Naive thymus-derived CD4-positive, alpha-beta T cell (primary cell): ENCODE data around the gene TOP3B. TPM values are rescaled to one million over a fixed set of nuclear protein-coding genes. Genes with fewer than 3 reads are reported as not detected.

ENCODE experiments used
- ATAC-seq: fragments of 150-1000 bp; cut with Tn5 transposase; 2 replicates; pipeline ENCODE4 v1.10.0; 2021; ENCODE audit warnings: mild to moderate bottlenecking, moderate library complexity
- CTCF ChIA-PET: fragments of 350-600 bp; sonication (Branson Sonifier 250); formaldehyde crosslinking; loops from one replicate; lab custom pipeline; 2021; ENCODE audit warnings: antibody characterized with exemption; lab: Charles Lee
- POLR2A ChIA-PET: fragments of 350-600 bp; sonication (Branson Sonifier 250); formaldehyde crosslinking; loops from one replicate; lab custom pipeline; 2021; ENCODE audit warnings: antibody characterized with exemption, inconsistent platforms; lab: Charles Lee
- DNase-seq, 9 donors: peaks; one replicate each; pipeline versions ENCODE4 v3.0.0 to v3.0.0-alpha.2; 2020 to 2022; ENCODE audit warnings: mixed read lengths in 1 of 9
- H3K27ac ChIP-seq: one replicate; pipeline ENCODE4 v1.7.0; 2013; ENCODE audit warnings: mild to moderate bottlenecking, low read depth, low read length, moderate library complexity
- H3K27me3 ChIP-seq, 2 donors: one replicate each; pipeline ENCODE4 v1.7.0; 2013; ENCODE audit warnings: low read length in 2 of 2, mild to moderate bottlenecking in 2 of 2, moderate library complexity in 2 of 2; ENCODE audit not compliant: control insufficient read depth in 2 of 2, insufficient read depth in 2 of 2
- H3K36me3 ChIP-seq, 3 experiments: 1 replicate in 2 of 3; 2 replicates in 1 of 3; pipeline ENCODE4 v1.7.0; 2013; ENCODE audit warnings: low read length in 3 of 3, mild to moderate bottlenecking in 3 of 3, moderate library complexity in 1 of 3; ENCODE audit not compliant: insufficient read depth in 3 of 3, control insufficient read depth in 2 of 3
- H3K4me1 ChIP-seq, 2 donors: one replicate each; pipeline ENCODE4 v1.7.0; 2013; ENCODE audit warnings: low read length in 2 of 2, mild to moderate bottlenecking in 2 of 2, moderate library complexity in 1 of 2; ENCODE audit not compliant: control insufficient read depth in 2 of 2, insufficient read depth in 2 of 2
- H3K4me3 ChIP-seq: 2 replicates; pipeline ENCODE4 v1.7.0; 2013; ENCODE audit warnings: mild to moderate bottlenecking, low read length
- H3K9me3 ChIP-seq, 3 experiments: 1 replicate in 2 of 3; 2 replicates in 1 of 3; pipeline ENCODE4 v1.7.0; 2013; ENCODE audit warnings: low read length in 3 of 3; ENCODE audit not compliant: control insufficient read depth in 2 of 3
- H3K27ac Mint-ChIP-seq, 9 donors: one replicate each; pipeline ENCODE4 v1.8.0; 2020 to 2022; ENCODE audit warnings: mixed read lengths in 9 of 9, mild to moderate bottlenecking in 8 of 9, moderate library complexity in 5 of 9, inconsistent platforms in 2 of 9
- H3K27me3 Mint-ChIP-seq, 5 donors: one replicate each; pipeline ENCODE4 v1.8.0; 2021 to 2022; ENCODE audit warnings: mixed read lengths in 5 of 5, mild to moderate bottlenecking in 1 of 5
- H3K36me3 Mint-ChIP-seq, 5 donors: one replicate each; pipeline ENCODE4 v1.8.0; 2020 to 2022; ENCODE audit warnings: mixed read lengths in 5 of 5, mild to moderate bottlenecking in 3 of 5, inconsistent platforms in 1 of 5
- H3K4me1 Mint-ChIP-seq, 7 donors: one replicate each; pipeline ENCODE4 v1.8.0; 2020 to 2022; ENCODE audit warnings: mixed read lengths in 7 of 7, mild to moderate bottlenecking in 3 of 7, inconsistent platforms in 1 of 7
- H3K4me3 Mint-ChIP-seq, 10 donors: one replicate each; pipeline ENCODE4 v1.8.0; 2020 to 2022; ENCODE audit warnings: mild to moderate bottlenecking in 10 of 10, mixed read lengths in 10 of 10, moderate library complexity in 6 of 10, inconsistent platforms in 2 of 10
- H3K9me3 Mint-ChIP-seq, 11 donors: one replicate each; pipeline ENCODE4 v1.8.0; 2020 to 2022; ENCODE audit warnings: mixed read lengths in 11 of 11, mild to moderate bottlenecking in 4 of 11, inconsistent platforms in 1 of 11, moderate library complexity in 1 of 11
- intact Hi-C, 2 donors: fragments of 100-400 bp; cut with micrococcal nuclease; formaldehyde crosslinking; loops; one replicate each; pipeline ENCODE4 v1.15.1; 2023
- polyA plus RNA-seq, 2 donors: library from polyadenylated mRNA; unstranded; fragments of 300-500 nt; fragmentation: Illumina TruSeq; gene quantifications; one replicate each; pipeline ENCODE4 v1.2.3, GENCODE V29; 2021
- total RNA-seq, 6 experiments: library from RNA in 5 of 6; stranded (reverse) in 5 of 6; gene quantifications; 1 replicate in 5 of 6; 2 replicates in 1 of 6; pipeline ENCODE4 v1.2.3 and lab custom pipeline; 2021 to 2026

The TOP3B gene
- total and polyA plus RNA-seq, 7 experiments from 2014 or later, result 8.4 to 80.5 (median 49.5) TPM

- POLR2A ChIA-PET, result no interaction called here
- Histone ChIP-seq H3K4me3 (no peak overlapping the region), H3K4me1 (no peaks in the 10 kb centered on the region), H3K9me3 (no peaks in the 10 kb centered on the region), H3K27me3 (no peaks in the 10 kb centered on the region), H3K27ac (no peak overlapping the region), H3K36me3 (no peaks in the 10 kb centered on the region)
- Mint-ChIP-seq H3K36me3 (no peaks in the 10 kb centered on the region), H3K27ac (no peak overlapping the region), H3K4me3 (no peak overlapping the region), H3K27me3 (peaks cover 0 to 16% (median 11%) of the 10 kb centered on the region in 5 donors), H3K9me3 (peaks cover 0 to 1% (median 0%) of the 10 kb centered on the region in 11 donors), H3K4me1 (peaks cover 0 to 2% (median 0%) of the 10 kb centered on the region in 7 donors)
- ATAC-seq (no peak), DNase-seq (no peak)
- CTCF ChIA-PET, result no interaction called here
- intact Hi-C loops, result no loop called here
Observed at GRCh38 chr22:22001664-22002525, 19.3 kb upstream of the TOP3B start.

GRCh38 chr22:21998595-21999247, 16.1 kb upstream of the TOP3B start:
- H3K36me3 Mint-ChIP-seq, result no peaks in the 10 kb centered on the region
- H3K4me3 ChIP-seq, result no peak overlapping the region
- ChIA-PET POLR2A (no interaction called here), CTCF (no interaction called here)
- intact Hi-C loops, result no loop called here
- peaks cover 0 to 1% (median 0%) of the 10 kb centered on the region in 11 donors for H3K9me3 Mint-ChIP-seq
- no peaks in the 10 kb centered on the region for H3K27me3 ChIP-seq
- H3K27ac Mint-ChIP-seq, result no peak overlapping the region
- peaks cover 0 to 4% (median 0%) of the 10 kb centered on the region in 7 donors for H3K4me1 Mint-ChIP-seq
- no peak for ATAC-seq
- H3K27me3 Mint-ChIP-seq, result peaks cover 0 to 16% (median 11%) of the 10 kb centered on the region in 5 donors
- no peak overlapping the region for H3K27ac ChIP-seq
- no peaks in the 10 kb centered on the region for H3K4me1 ChIP-seq
- no peaks in the 10 kb centered on the region for H3K36me3 ChIP-seq
- H3K4me3 Mint-ChIP-seq, result no peak overlapping the region
- DNase-seq, result no peak
- no peaks in the 10 kb centered on the region for H3K9me3 ChIP-seq

GRCh38 chr22:21996175-21996720, 13.7 kb upstream of the TOP3B start:
- H3K4me1 ChIP-seq, result no peaks in the 10 kb centered on the region
- Mint-ChIP-seq H3K27me3 (peaks cover 0 to 11% (median 3%) of the 10 kb centered on the region in 5 donors), H3K36me3 (no peaks in the 10 kb centered on the region), H3K4me1 (peaks cover 0 to 4% (median 0%) of the 10 kb centered on the region in 7 donors), H3K4me3 (no peak overlapping the region), H3K9me3 (no peaks in the 10 kb centered on the region), H3K27ac (no peak overlapping the region)
- H3K9me3 ChIP-seq, result no peaks in the 10 kb centered on the region
- H3K4me3 ChIP-seq, result no peak overlapping the region
- ATAC-seq (no peak), DNase-seq (no peak)
- POLR2A ChIA-PET, result no interaction called here
- H3K27ac ChIP-seq, result no peak overlapping the region
- H3K27me3 ChIP-seq, result no peaks in the 10 kb centered on the region
- intact Hi-C loops, result no loop called here
- CTCF ChIA-PET, result no interaction called here
- H3K36me3 ChIP-seq, result no peaks in the 10 kb centered on the region

GRCh38 chr22:21995660-21996059, 13.1 kb upstream of the TOP3B start:
- H3K9me3 Mint-ChIP-seq, result no peaks in the 10 kb centered on the region
- H3K27me3 ChIP-seq, result no peaks in the 10 kb centered on the region
- CTCF ChIA-PET, result no interaction called here

GRCh38 chr22:21994881-21995444, 12.4 kb upstream of the TOP3B start:
- Histone ChIP-seq H3K27ac (no peak overlapping the region), H3K4me3 (no peak overlapping the region), H3K9me3 (no peaks in the 10 kb centered on the region), H3K27me3 (no peaks in the 10 kb centered on the region), H3K4me1 (no peaks in the 10 kb centered on the region), H3K36me3 (no peaks in the 10 kb centered on the region)
- intact Hi-C loops, result no loop called here
- Mint-ChIP-seq H3K9me3 (no peaks in the 10 kb centered on the region), H3K4me1 (peaks cover 0 to 4% (median 0%) of the 10 kb centered on the region in 7 donors), H3K27me3 (peaks cover 0 to 10% (median 0%) of the 10 kb centered on the region in 5 donors), H3K27ac (no peak overlapping the region), H3K4me3 (no peak overlapping the region), H3K36me3 (no peaks in the 10 kb centered on the region)
- CTCF ChIA-PET, result interaction anchor here (1.6 kb wide), 1 partner anchor 22 kb away, joined by 4 read pairs; no protein-coding TSS in a partner anchor
- POLR2A ChIA-PET, result no interaction called here
- ATAC-seq (no peak), DNase-seq (no peak)

More at GRCh38 chr22:21995660-21996059, 13.1 kb upstream of the TOP3B start:
- POLR2A ChIA-PET, result no interaction called here
- H3K27me3 Mint-ChIP-seq, result peaks cover 0 to 13% (median 1%) of the 10 kb centered on the region in 5 donors
- no peaks in the 10 kb centered on the region for H3K36me3 ChIP-seq
- H3K36me3 Mint-ChIP-seq, result no peaks in the 10 kb centered on the region
- ATAC-seq, result no peak
- H3K27ac ChIP-seq, result no peak overlapping the region
- no peak overlapping the region for H3K4me3 Mint-ChIP-seq
- no peak for DNase-seq
- no peak overlapping the region for H3K4me3 ChIP-seq
- H3K27ac Mint-ChIP-seq, result peak overlapping the region in 1 of 9 donors; percentile 12
- H3K4me1 ChIP-seq, result no peaks in the 10 kb centered on the region
- no peaks in the 10 kb centered on the region for H3K9me3 ChIP-seq
- intact Hi-C loops, result no loop called here
- H3K4me1 Mint-ChIP-seq, result peaks cover 0 to 4% (median 0%) of the 10 kb centered on the region in 7 donors

- no peaks in the 10 kb centered on the region for H3K4me1 ChIP-seq
- H3K9me3 ChIP-seq, result no peaks in the 10 kb centered on the region
- intact Hi-C loops, result no loop called here
- H3K4me3 Mint-ChIP-seq, result no peak overlapping the region
- no peaks in the 10 kb centered on the region for H3K27me3 ChIP-seq
- no peaks in the 10 kb centered on the region for H3K36me3 Mint-ChIP-seq
- peaks cover 0 to 9% (median 0%) of the 10 kb centered on the region in 5 donors for H3K27me3 Mint-ChIP-seq
- no peaks in the 10 kb centered on the region for H3K36me3 ChIP-seq
- H3K4me1 Mint-ChIP-seq, result peaks cover 0 to 2% (median 0%) of the 10 kb centered on the region in 7 donors
- no peak overlapping the region for H3K27ac Mint-ChIP-seq
- ATAC-seq (no peak), DNase-seq (no peak)
- CTCF ChIA-PET, result no interaction called here
- H3K9me3 Mint-ChIP-seq, result no peaks in the 10 kb centered on the region
- H3K4me3 ChIP-seq, result no peak overlapping the region
- no peak overlapping the region for H3K27ac ChIP-seq
- POLR2A ChIA-PET, result no interaction called here
Observed at GRCh38 chr22:21992593-21993237, 10.1 kb upstream of the TOP3B start.
